AG09309 (cell line): ENCODE results near the gene ZC3H18.

ENCODE experiments used
- DNase-seq: peaks from one replicate; pipeline ENCODE4 v3.0.0-alpha.2; 2010; ENCODE audit warnings: low read depth
- H3K4me3 ChIP-seq: 2 replicates; pipeline ENCODE4 v1.5.1; 2011; ENCODE audit warnings: mild to moderate bottlenecking, low read depth, low read length, moderate library complexity; ENCODE audit not compliant: control insufficient read depth
- TF ChIP-seq, protein P1 (sequence below): IDR thresholded peaks from 2 replicates; pipeline ENCODE4 v1.5.1; 2011; ENCODE audit warnings: mild to moderate bottlenecking, low read depth, low read length, inconsistent platforms; ENCODE audit not compliant: insufficient read depth, control insufficient read depth; ENCODE audit errors: missing control alignments

ZC3H18 gene

DNA sequence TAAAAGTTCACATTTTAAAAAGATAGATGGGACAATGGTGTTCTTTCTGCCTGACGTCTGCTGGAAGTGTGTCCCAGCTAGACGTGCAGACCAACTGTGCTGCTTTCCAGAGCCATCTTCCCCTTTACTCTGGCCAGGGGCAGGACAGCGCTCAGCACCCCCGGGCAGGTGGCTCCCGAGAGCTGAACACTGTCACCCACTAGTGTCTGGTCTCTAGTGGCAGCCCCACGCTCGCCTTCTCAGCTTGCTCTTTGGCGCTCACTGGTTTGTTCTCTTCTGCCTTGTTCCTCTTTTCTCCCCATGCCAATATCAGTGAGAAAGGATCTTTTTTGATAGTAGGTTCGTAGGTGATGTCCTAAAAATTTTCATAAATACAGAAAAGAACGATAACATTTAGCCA lies 25.7 kb downstream of the ZC3H18 start:
- DNase-seq, result no peak
- TF ChIP-seq, protein P1, sequence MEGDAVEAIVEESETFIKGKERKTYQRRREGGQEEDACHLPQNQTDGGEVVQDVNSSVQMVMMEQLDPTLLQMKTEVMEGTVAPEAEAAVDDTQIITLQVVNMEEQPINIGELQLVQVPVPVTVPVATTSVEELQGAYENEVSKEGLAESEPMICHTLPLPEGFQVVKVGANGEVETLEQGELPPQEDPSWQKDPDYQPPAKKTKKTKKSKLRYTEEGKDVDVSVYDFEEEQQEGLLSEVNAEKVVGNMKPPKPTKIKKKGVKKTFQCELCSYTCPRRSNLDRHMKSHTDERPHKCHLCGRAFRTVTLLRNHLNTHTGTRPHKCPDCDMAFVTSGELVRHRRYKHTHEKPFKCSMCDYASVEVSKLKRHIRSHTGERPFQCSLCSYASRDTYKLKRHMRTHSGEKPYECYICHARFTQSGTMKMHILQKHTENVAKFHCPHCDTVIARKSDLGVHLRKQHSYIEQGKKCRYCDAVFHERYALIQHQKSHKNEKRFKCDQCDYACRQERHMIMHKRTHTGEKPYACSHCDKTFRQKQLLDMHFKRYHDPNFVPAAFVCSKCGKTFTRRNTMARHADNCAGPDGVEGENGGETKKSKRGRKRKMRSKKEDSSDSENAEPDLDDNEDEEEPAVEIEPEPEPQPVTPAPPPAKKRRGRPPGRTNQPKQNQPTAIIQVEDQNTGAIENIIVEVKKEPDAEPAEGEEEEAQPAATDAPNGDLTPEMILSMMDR, result no peak
- no peak overlapping the region for H3K4me3 ChIP-seq

DNA sequence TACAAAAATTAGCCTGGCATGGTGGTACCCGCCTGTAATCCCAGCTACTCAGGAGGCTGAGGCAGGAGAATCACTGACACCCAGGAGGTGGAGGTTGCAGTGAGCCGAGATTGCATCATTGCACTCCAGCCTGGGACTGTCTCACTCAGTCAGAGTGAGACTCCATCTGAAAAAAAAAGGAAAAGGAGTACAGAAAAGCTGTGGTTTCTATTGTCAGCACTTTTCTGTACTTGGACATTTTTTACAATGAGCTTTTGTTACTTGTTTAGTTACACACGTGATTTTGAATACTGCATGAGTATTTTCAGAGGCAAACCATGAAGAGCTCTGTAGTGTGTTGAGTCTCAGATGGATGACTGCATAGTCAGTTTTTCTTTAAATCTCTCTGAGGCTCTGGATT lies 26.3 kb downstream of the ZC3H18 start:
- DNase-seq, result no peak
- no peak overlapping the region for H3K4me3 ChIP-seq

DNA sequence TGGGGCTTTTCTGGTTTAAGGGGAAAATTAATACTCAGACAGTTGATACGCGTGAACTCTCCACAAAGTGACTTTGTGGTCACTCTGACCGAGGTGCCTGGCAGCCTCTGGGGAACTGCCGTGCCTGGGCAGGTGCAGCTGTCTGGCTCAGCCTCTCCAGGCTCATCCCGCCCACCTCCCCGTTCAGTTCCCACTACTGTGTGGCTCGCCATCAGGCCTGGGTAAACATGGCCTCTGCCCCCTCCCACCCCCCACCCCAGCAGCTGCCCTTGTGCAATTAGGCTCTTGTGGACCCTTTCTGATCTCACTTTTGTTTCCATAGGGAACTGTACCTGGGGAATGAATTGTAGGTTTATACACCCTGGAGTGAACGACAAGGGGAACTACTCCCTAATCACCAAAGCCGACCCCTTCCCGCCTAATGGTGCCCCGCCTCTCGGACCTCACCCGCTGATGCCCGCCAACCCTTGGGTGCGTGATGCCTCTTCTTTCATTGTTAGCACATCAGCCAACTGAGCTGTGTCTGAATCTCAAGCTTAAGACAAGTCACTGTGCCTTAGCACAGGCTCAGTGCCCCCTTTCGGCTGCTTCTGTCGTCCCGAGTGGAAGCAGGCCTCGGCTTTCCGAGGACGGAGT lies 27.8 kb downstream of the ZC3H18 start:
- H3K4me3 ChIP-seq, result no peak overlapping the region
- no peak for DNase-seq

More for the DNA sequence above, 26.3 kb downstream of the ZC3H18 start:
- TF ChIP-seq, protein P1, result no peak

DNA sequence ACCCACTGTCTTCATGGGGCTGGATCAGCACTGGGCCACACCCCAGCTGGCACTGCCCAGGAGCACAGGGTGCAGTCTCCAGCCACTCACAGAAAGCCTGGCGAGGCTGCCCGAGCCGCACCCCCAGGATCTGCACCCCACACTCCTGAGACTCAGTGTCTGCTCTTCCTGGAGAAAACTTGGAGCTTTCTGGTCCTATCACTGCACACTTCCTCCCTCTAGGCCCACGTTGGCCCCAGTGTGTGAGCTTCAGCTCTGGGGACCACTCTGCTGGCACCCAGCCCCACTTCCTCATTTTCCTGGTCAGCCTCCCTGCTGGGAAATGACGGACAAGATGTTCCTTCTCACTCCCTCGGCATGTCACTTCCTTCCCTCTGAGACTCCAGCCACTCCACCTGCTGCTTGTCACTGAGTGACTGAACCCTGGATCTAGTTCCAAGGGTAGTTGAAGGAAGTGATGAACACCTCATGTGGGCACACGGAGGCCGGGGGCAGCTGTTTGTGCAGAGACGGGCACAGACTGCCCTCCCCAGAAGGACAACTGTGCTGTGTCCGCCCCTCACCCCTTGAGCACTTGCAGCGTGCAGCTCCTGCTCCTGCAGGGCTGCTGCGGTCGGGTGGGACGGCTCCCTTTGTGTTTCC lies 29.0 kb downstream of the ZC3H18 start:
- no peak overlapping the region for H3K4me3 ChIP-seq
- no peak for DNase-seq
- TF ChIP-seq, protein P1, result no peak

More for the DNA sequence above, 27.8 kb downstream of the ZC3H18 start:
- TF ChIP-seq, protein P1, result no peak

DNA sequence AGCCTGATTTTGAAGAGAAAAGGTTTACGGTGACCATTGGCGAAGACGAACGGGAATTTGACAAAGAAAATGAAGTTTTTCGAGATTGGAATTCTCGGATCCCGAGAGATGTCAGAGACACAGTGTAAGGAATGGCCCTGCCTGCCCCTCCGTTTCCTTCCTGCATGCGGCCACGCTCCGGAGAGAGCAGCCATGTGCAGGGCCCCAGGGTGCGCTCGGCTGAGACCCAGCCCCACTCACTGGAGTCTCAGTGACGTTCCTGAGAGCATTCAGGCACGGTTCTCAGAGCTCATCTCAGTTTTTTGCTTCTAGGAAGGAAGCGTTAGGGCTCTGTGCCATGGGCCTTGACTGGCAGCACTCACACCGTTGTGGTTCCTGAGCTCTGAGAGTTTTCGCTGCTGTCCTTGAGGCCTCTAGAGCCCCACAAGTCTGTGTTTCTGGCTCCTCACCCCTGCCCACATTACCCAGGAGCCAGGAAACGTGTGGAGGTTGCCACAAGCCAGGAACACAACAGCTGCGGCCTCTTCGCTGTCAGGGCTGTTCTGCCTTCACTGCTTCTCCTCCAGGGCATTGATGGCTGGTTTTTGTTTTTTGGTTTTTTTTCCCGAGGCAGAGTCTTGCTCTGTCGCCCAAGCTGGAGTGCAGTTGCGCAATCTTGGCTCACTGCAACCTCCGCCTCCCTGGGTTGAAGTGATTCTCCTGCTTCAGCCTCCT lies 29.8 kb downstream of the ZC3H18 start:
- H3K4me3 ChIP-seq, result no peak overlapping the region
- TF ChIP-seq, protein P1, result no peak
- DNase-seq, result no peak

DNA sequence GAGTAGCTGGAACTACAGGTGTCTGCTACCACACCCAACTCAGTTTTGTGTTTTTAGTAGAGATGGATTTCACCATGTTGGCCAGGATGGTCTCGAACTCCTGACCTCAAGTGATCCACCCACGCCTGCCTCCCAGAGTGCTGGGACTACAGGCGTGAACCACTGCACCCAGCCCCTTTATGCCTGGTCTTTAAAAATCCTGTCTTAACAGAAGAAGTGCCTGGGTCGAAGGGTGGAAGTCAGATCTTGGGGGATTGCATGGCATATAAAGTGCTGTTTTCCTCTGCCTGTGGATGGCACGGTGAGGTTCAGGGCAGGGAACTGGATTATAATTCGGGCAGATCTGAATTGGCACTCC lies 30.3 kb downstream of the ZC3H18 start:
- no peak overlapping the region for H3K4me3 ChIP-seq
- no peak for DNase-seq
- TF ChIP-seq, protein P1, result no peak
